H1 (cell line): Measurements from ENCODE around the gene CCDC112. TPM values are rescaled to one million over a fixed set of nuclear protein-coding genes. Genes with fewer than 3 reads are reported as not detected.

ENCODE experiments used
- CTCF ChIA-PET: fragments of 300-600 bp; sonication (Branson Sonifier 250); formaldehyde crosslinking; loops from one replicate; lab custom pipeline; 2021; ENCODE audit not compliant: partially characterized antibody; lab: Charles Lee
- POLR2A ChIA-PET: fragments of 300-600 bp; sonication (Branson Sonifier 250); formaldehyde crosslinking; loops from one replicate; lab custom pipeline; 2021; ENCODE audit warnings: inconsistent platforms; ENCODE audit not compliant: partially characterized antibody; lab: Charles Lee
- DNase-seq, 2 experiments: peaks; one replicate each; pipeline versions ENCODE4 v3.0.0 to v3.0.0-alpha.2; 2010 to 2022; ENCODE audit warnings: low spot score in 2 of 2, low read depth in 1 of 2, mixed read lengths in 1 of 2
- FAIRE-seq: peaks from 2 replicates; lab custom pipeline; 2011; peaks lifted over from hg19 to GRCh38; lab: Jason Lieb, UNC
- H2AFZ ChIP-seq: 2 replicates; pipeline ENCODE4 v1.8.1; 2012; ENCODE audit warnings: low read length, inconsistent platforms
- H2AK5ac ChIP-seq: 2 replicates; pipeline ENCODE4 v1.6.1; 2013; ENCODE audit warnings: low read depth, low read length
- H2BK120ac ChIP-seq: replicated peaks from 2 replicates; pipeline ENCODE3; 2013; ENCODE audit warnings: low read depth, low read length, inconsistent platforms
- H2BK12ac ChIP-seq: 2 replicates; pipeline ENCODE4 v1.6.1; 2013; ENCODE audit warnings: low read depth, low read length
- H2BK15ac ChIP-seq: 2 replicates; pipeline ENCODE4 v1.6.1; 2013; ENCODE audit warnings: low read length
- H2BK20ac ChIP-seq: 2 replicates; pipeline ENCODE4 v1.6.1; 2013; ENCODE audit warnings: low read length
- H2BK5ac ChIP-seq: 2 replicates; pipeline ENCODE4 v1.6.1; 2013; ENCODE audit warnings: low read depth, low read length
- H3K14ac ChIP-seq: 2 replicates; pipeline ENCODE4 v1.6.1; 2013; ENCODE audit warnings: inconsistent platforms; ENCODE audit not compliant: insufficient read length
- H3K18ac ChIP-seq: 2 replicates; pipeline ENCODE4 v1.6.1; 2013; ENCODE audit warnings: low read length; ENCODE audit errors: extremely low read depth
- H3K23ac ChIP-seq: 2 replicates; pipeline ENCODE4 v1.6.1; 2013; ENCODE audit warnings: inconsistent platforms; ENCODE audit not compliant: insufficient read length
- H3K23me2 ChIP-seq: 2 replicates; pipeline ENCODE4 v1.6.1; 2013; ENCODE audit warnings: low read depth, low read length
- H3K27ac ChIP-seq: 2 replicates; pipeline ENCODE4 v1.6.1; 2011; ENCODE audit warnings: low read depth, low read length, inconsistent platforms
- H3K27me3 ChIP-seq, 4 experiments: replicated peaks in 1 of 4; 1 replicate in 1 of 4; 2 replicates in 3 of 4; pipeline versions ENCODE4 v1.6.1 to v1.8.1; 2011 to 2013; ENCODE audit warnings: low read length in 3 of 4, mild to moderate bottlenecking in 3 of 4, inconsistent platforms in 2 of 4, mixed read lengths in 2 of 4, moderate library complexity in 1 of 4; ENCODE audit not compliant: control insufficient read depth in 3 of 4, insufficient read depth in 3 of 4; ENCODE audit errors: extremely low read depth in 1 of 4
- H3K36me3 ChIP-seq, 4 experiments: 2 replicates each; pipeline versions ENCODE4 v1.6.1 to v1.8.1; 2011 to 2013; ENCODE audit warnings: mild to moderate bottlenecking in 4 of 4, low read length in 3 of 4, moderate library complexity in 2 of 4, control low read depth in 1 of 4, inconsistent platforms in 1 of 4; ENCODE audit not compliant: insufficient read depth in 4 of 4, control insufficient read depth in 2 of 4
- H3K4ac ChIP-seq: replicated peaks from 2 replicates; pipeline ENCODE3; 2013; ENCODE audit warnings: low read length, low read depth, mixed read lengths, inconsistent platforms; ENCODE audit not compliant: insufficient read length
- H3K4me1 ChIP-seq, 4 experiments: replicated peaks in 1 of 4; 1 replicate in 1 of 4; 2 replicates in 3 of 4; pipeline versions ENCODE4 v1.6.1 to v1.8.1; 2011 to 2013; ENCODE audit warnings: low read length in 3 of 4, inconsistent platforms in 2 of 4, mixed read lengths in 1 of 4; ENCODE audit not compliant: insufficient read depth in 4 of 4, control insufficient read depth in 3 of 4
- H3K4me2 ChIP-seq, 2 experiments: 2 replicates each; pipeline versions ENCODE4 v1.6.1 to v1.8.1; 2011 to 2013; ENCODE audit warnings: low read depth in 2 of 2, low read length in 2 of 2, control low read depth in 1 of 2, inconsistent platforms in 1 of 2, mild to moderate bottlenecking in 1 of 2; ENCODE audit not compliant: insufficient read depth in 1 of 2
- H3K4me3 ChIP-seq, 4 experiments: fragments of 200-600, 300-600 bp in 1 of 4; sonication (generic), shearing (Covaris generic), sonication (Bioruptor Twin) in 1 of 4; 2 replicates each; pipeline versions ENCODE4 v1.5.1 to v1.8.1; 2011 to 2016; ENCODE audit warnings: low read length in 4 of 4, low read depth in 3 of 4, control low read depth in 2 of 4, inconsistent platforms in 2 of 4, mild to moderate bottlenecking in 2 of 4, mixed read lengths in 1 of 4, moderate library complexity in 1 of 4; ENCODE audit not compliant: insufficient read depth in 2 of 4; ENCODE audit errors: extremely low read depth in 1 of 4
- H3K56ac ChIP-seq: replicated peaks from 2 replicates; pipeline ENCODE3; 2013; ENCODE audit warnings: low read depth, mild to moderate bottlenecking, mixed read lengths, low read length, inconsistent platforms; ENCODE audit not compliant: insufficient read length
- H3K79me1 ChIP-seq: 2 replicates; pipeline ENCODE4 v1.6.1; 2013; ENCODE audit warnings: low read depth, low read length, control low read depth
- H3K79me2 ChIP-seq, 2 experiments: 2 replicates each; pipeline versions ENCODE4 v1.6.1 to v1.8.1; 2012 to 2013; ENCODE audit warnings: low read length in 2 of 2, mild to moderate bottlenecking in 2 of 2, inconsistent platforms in 1 of 2; ENCODE audit not compliant: insufficient read depth in 2 of 2, control insufficient read depth in 1 of 2
- H3K9ac ChIP-seq, 4 experiments: replicated peaks in 1 of 4; 1 replicate in 1 of 4; 2 replicates in 3 of 4; pipeline versions ENCODE4 v1.6.1 to v1.8.1; 2011 to 2013; ENCODE audit warnings: low read depth in 3 of 4, low read length in 3 of 4, control low read depth in 2 of 4, mild to moderate bottlenecking in 2 of 4, moderate library complexity in 2 of 4, inconsistent platforms in 1 of 4; ENCODE audit errors: extremely low read depth in 1 of 4
- H3K9me3 ChIP-seq, 2 experiments: 2 replicates each; pipeline versions ENCODE4 v1.6.1 to v1.8.1; 2012 to 2013; ENCODE audit warnings: mild to moderate bottlenecking in 2 of 2, moderate library complexity in 2 of 2, control low read depth in 1 of 2, inconsistent platforms in 1 of 2, low read depth in 1 of 2, low read length in 1 of 2, mixed read lengths in 1 of 2; ENCODE audit not compliant: insufficient read depth in 2 of 2
- H4K20me1 ChIP-seq, 2 experiments: replicated peaks in 1 of 2; 2 replicates each; pipeline versions ENCODE3 to v1.8.1; 2011 to 2013; ENCODE audit warnings: inconsistent platforms in 2 of 2, low read length in 2 of 2, mild to moderate bottlenecking in 1 of 2; ENCODE audit not compliant: insufficient read depth in 2 of 2, control insufficient read depth in 1 of 2
- H4K5ac ChIP-seq: 2 replicates; pipeline ENCODE4 v1.6.1; 2013; ENCODE audit warnings: low read length, low read depth, mixed read lengths, inconsistent platforms; ENCODE audit not compliant: insufficient read length
- H4K8ac ChIP-seq: 2 replicates; pipeline ENCODE4 v1.8.0; 2013; ENCODE audit warnings: mild to moderate bottlenecking, moderate library complexity, low read length, inconsistent platforms; ENCODE audit not compliant: insufficient read depth; ENCODE audit errors: extremely low read depth
- H4K91ac ChIP-seq: replicated peaks from 2 replicates; pipeline ENCODE3; 2013; ENCODE audit warnings: low read length, mixed read lengths, inconsistent platforms; ENCODE audit not compliant: insufficient read length
- ATF3 ChIP-seq: IDR thresholded peaks from 2 replicates; pipeline ENCODE4 v1.6.1; 2011; ENCODE audit warnings: low read depth, mild to moderate bottlenecking, low read length; ENCODE audit not compliant: insufficient read depth
- BRCA1 ChIP-seq: IDR thresholded peaks from 2 replicates; pipeline ENCODE4 v1.6.1; 2012; ENCODE audit warnings: low read depth, low read length, improper control_type of control experiment
- EP300 ChIP-seq, 2 experiments: IDR thresholded peaks; 1 replicate in 1 of 2; 2 replicates in 1 of 2; pipeline ENCODE4 v1.6.1; 2011 to 2012; ENCODE audit warnings: low read depth in 2 of 2, low read length in 2 of 2, mild to moderate bottlenecking in 2 of 2, borderline replicate concordance in 1 of 2, inconsistent platforms in 1 of 2, moderate library complexity in 1 of 2
- MAFK ChIP-seq: IDR thresholded peaks from 2 replicates; pipeline ENCODE4 v1.6.1; 2012; ENCODE audit warnings: low read depth, mild to moderate bottlenecking, improper control_type of control experiment, low read length
- POLR2AphosphoS5 ChIP-seq: IDR thresholded peaks from 2 replicates; pipeline ENCODE4 v1.6.1; 2011; ENCODE audit warnings: low read depth, low read length
- SAP30 ChIP-seq: fragments of 300-600 bp; sonication (generic); IDR thresholded peaks from 2 replicates; pipeline ENCODE4 v1.7.1; 2012; ENCODE audit warnings: low read length, moderate library complexity, mild to moderate bottlenecking, inconsistent platforms; ENCODE audit not compliant: insufficient read depth, insufficient replicate concordance
- SIN3A ChIP-seq, 2 experiments: IDR thresholded peaks in 1 of 2; conservative IDR thresholded peaks in 1 of 2; 2 replicates each; pipeline ENCODE4 v1.6.1; 2011 to 2012; ENCODE audit warnings: low read length in 2 of 2, improper control_type of control experiment in 1 of 2, low read depth in 1 of 2, mild to moderate bottlenecking in 1 of 2
- SP1 ChIP-seq: IDR thresholded peaks from 2 replicates; pipeline ENCODE4 v1.6.1; 2011; ENCODE audit warnings: low read depth, low read length
- SP2 ChIP-seq: IDR thresholded peaks from 2 replicates; pipeline ENCODE4 v1.6.1; 2012; ENCODE audit warnings: mild to moderate bottlenecking, low read length, inconsistent platforms
- SP4 ChIP-seq: IDR thresholded peaks from 2 replicates; pipeline ENCODE4 v1.6.1; 2012; ENCODE audit warnings: low read length, inconsistent platforms
- TEAD4 ChIP-seq: IDR thresholded peaks from 2 replicates; pipeline ENCODE4 v1.6.1; 2012; ENCODE audit warnings: low read depth, low read length, inconsistent platforms, mixed read lengths
- WGBS, 2 experiments: shearing (Covaris generic) in 1 of 2; methylation state at CpG; one replicate each; pipeline versions ENCODE4 v1.1.6 to v1.1.7; 2013 to 2015; ENCODE audit warnings: low lambda C conversion rate in 2 of 2, mixed read lengths in 2 of 2, inconsistent platforms in 1 of 2, low coverage in 1 of 2, missing lambda C conversion rate in 1 of 2; ENCODE audit not compliant: insufficient replicate concordance in 2 of 2, insufficient coverage in 1 of 2, insufficient read length in 1 of 2; ENCODE audit errors: extremely low coverage in 1 of 2, missing lambda C conversion rate in 1 of 2; 5-methylcytosine and 5-hydroxymethylcytosine counted together
- polyA plus RNA-seq, 7 experiments: library from polyadenylated mRNA; depleted of rRNA in 3 of 7; stranded (reverse) in 5 of 7; unstranded in 2 of 7; fragments of >200 nt in 5 of 7; fragments of 200-250 nt in 2 of 7; gene quantifications; 1 replicate in 5 of 7; 2 replicates in 1 of 7; 4 replicates in 1 of 7; pipeline versions ENCODE4 v1.2.1 to v1.2.3, GENCODE V29; 2011 to 2013; ENCODE audit warnings: missing spikeins in 2 of 7, mixed read lengths in 2 of 7
- total RNA-seq: library from RNA; stranded (reverse); fragmentation: NEBNext Ultra II Directional; extraction: Animal tissue kit (Norgen Biotek cat#: 25700); gene quantifications from 2 replicates; pipeline ENCODE4 v1.2.1, GENCODE V29; 2021
- TF ChIP-seq, protein P1 (sequence below): IDR thresholded peaks from 2 replicates; pipeline ENCODE4 v1.6.1; 2012; ENCODE audit warnings: low read length, inconsistent platforms

The CCDC112 gene
- total and polyA plus RNA-seq, 2 of the 8 experiments (the other 6 are each of a cell fraction or from before 2014, with no cell fraction given), result 3.3 to 15.6 TPM

- DNase-seq (no peak), FAIRE-seq (no peak)
- ChIA-PET CTCF (interaction anchor here (0.9 to 8.9 kb wide), 3 partner anchors 9 to 261 kb away, joined by 3 to 138 read pairs (median 3); no protein-coding TSS in a partner anchor), POLR2A (no interaction called here)
- Histone ChIP-seq H3K79me2 (no peaks in the 10 kb centered on the region), H3K4me2 (no peak overlapping the region), H3K14ac (no peak overlapping the region), H3K9ac (no peak overlapping the region), H2BK20ac (no peak overlapping the region), H3K56ac (no peak overlapping the region), H3K79me1 (no peaks in the 10 kb centered on the region), H3K23ac (no peak overlapping the region), H4K5ac (no peak overlapping the region), H2BK120ac (no peak overlapping the region), H4K8ac (no peak overlapping the region), H2AFZ (no peak overlapping the region), H2BK5ac (no peak overlapping the region), H3K27ac (no peak overlapping the region), H3K4me1 (peaks cover 0 to 3% (median 0%) of the 10 kb centered on the region in 4 experiments; a peak in 1 of 7 replicates), H2BK12ac (no peak overlapping the region), H3K4me3 (no peak overlapping the region), H3K18ac (no peak overlapping the region), H3K36me3 (no peaks in the 10 kb centered on the region), H3K9me3 (no peaks in the 10 kb centered on the region), H4K20me1 (no peaks in the 10 kb centered on the region), H3K4ac (no peak overlapping the region), H3K27me3 (no peaks in the 10 kb centered on the region), H4K91ac (no peak overlapping the region), H2BK15ac (no peak overlapping the region), H3K23me2 (no peaks in the 10 kb centered on the region), H2AK5ac (no peak overlapping the region)
- WGBS, 2 experiments, result 95% methylated on average over 3 of the region's 3 CpGs; no CpG with 5 or more reads in 1 of the 2 experiments
- no peak for TF ChIP-seq SP1
- TF ChIP-seq MAFK, result no peak
- no peak for TF ChIP-seq POLR2AphosphoS5
- no peak for TF ChIP-seq SP2
- no peak for TF ChIP-seq SIN3A (conservative IDR thresholded peaks at IDR 0.05 in 1 of 2, IDR thresholded peaks at IDR 0.05 in 1 of 2; ENCODE audit: low read depth in 1 of 2, low read length in 2 of 2)
- no peak for TF ChIP-seq ATF3
- TF ChIP-seq EP300 (IDR thresholded peaks at IDR 0.05; ENCODE audit: borderline replicate concordance in 1 of 2, low read depth in 2 of 2, low read length in 2 of 2), result no peak
- TF ChIP-seq, protein P1, sequence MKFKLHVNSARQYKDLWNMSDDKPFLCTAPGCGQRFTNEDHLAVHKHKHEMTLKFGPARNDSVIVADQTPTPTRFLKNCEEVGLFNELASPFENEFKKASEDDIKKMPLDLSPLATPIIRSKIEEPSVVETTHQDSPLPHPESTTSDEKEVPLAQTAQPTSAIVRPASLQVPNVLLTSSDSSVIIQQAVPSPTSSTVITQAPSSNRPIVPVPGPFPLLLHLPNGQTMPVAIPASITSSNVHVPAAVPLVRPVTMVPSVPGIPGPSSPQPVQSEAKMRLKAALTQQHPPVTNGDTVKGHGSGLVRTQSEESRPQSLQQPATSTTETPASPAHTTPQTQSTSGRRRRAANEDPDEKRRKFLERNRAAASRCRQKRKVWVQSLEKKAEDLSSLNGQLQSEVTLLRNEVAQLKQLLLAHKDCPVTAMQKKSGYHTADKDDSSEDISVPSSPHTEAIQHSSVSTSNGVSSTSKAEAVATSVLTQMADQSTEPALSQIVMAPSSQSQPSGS, result no peak
- no peak for TF ChIP-seq SP4
- TF ChIP-seq SAP30, result no peak
- TF ChIP-seq TEAD4, result no peak
- TF ChIP-seq BRCA1, result no peak
These were observed 17.2 kb upstream of the CCDC112 start for GRCh38 chr5:115313632-115314031.
